Duodenal mucosa (tissue), 2 donors: ENCODE measurements around the gene CLEC18A.

Source experiments
- H3K27ac ChIP-seq: one replicate; pipeline ENCODE4 v1.7.0; 2013; ENCODE audit warnings: low read depth, low read length
- H3K27me3 ChIP-seq, 2 donors: one replicate each; pipeline ENCODE4 v1.7.0; 2013; ENCODE audit warnings: low read length in 2 of 2, control low read depth in 1 of 2; ENCODE audit not compliant: insufficient read depth in 2 of 2, control insufficient read depth in 1 of 2
- H3K36me3 ChIP-seq, 2 donors: one replicate each; pipeline ENCODE4 v1.7.0; 2013; ENCODE audit warnings: low read length in 2 of 2, control low read depth in 1 of 2; ENCODE audit not compliant: insufficient read depth in 2 of 2, control insufficient read depth in 1 of 2
- H3K4me1 ChIP-seq, 2 donors: one replicate each; pipeline ENCODE4 v1.7.0; 2013; ENCODE audit warnings: low read length in 2 of 2, control low read depth in 1 of 2; ENCODE audit not compliant: insufficient read depth in 2 of 2, control insufficient read depth in 1 of 2
- H3K4me3 ChIP-seq, 2 donors: one replicate each; pipeline ENCODE4 v1.7.0; 2013; ENCODE audit warnings: low read length in 2 of 2, low read depth in 1 of 2
- H3K9ac ChIP-seq, 2 donors: one replicate each; pipeline ENCODE4 v1.7.0; 2013; ENCODE audit warnings: low read length in 2 of 2, low read depth in 1 of 2
- H3K9me3 ChIP-seq, 2 donors: one replicate each; pipeline ENCODE4 v1.7.0; 2013; ENCODE audit warnings: low read length in 2 of 2, control low read depth in 1 of 2; ENCODE audit not compliant: control insufficient read depth in 1 of 2

The CLEC18A gene

GRCh38 chr16:69929480-69929879, 21.7 kb upstream of the CLEC18A start:
- Histone ChIP-seq H3K4me1 (no peaks in the 10 kb centered on the region), H3K27ac (no peak overlapping the region), H3K27me3 (no peaks in the 10 kb centered on the region), H3K9me3 (no peaks in the 10 kb centered on the region), H3K4me3 (no peak overlapping the region), H3K36me3 (peaks cover 34 to 69% of the 10 kb centered on the region in 2 donors), H3K9ac (no peak overlapping the region)

- peaks cover 37 to 75% of the 10 kb centered on the region in 2 donors for H3K36me3 ChIP-seq
Measured at GRCh38 chr16:69930117-69930776, 20.9 kb upstream of the CLEC18A start.

GRCh38 chr16:69931631-69932030, 19.5 kb upstream of the CLEC18A start:
- Histone ChIP-seq H3K36me3 (peaks cover 29 to 75% of the 10 kb centered on the region in 2 donors), H3K9me3 (no peaks in the 10 kb centered on the region), H3K27ac (no peak overlapping the region), H3K27me3 (no peaks in the 10 kb centered on the region), H3K4me3 (no peak overlapping the region), H3K4me1 (no peaks in the 10 kb centered on the region), H3K9ac (no peak overlapping the region)

More at GRCh38 chr16:69930117-69930776, 20.9 kb upstream of the CLEC18A start:
- H3K9ac ChIP-seq = no peak overlapping the region
- no peak overlapping the region for H3K4me3 ChIP-seq
- H3K9me3 ChIP-seq = no peaks in the 10 kb centered on the region
- no peak overlapping the region for H3K27ac ChIP-seq
- no peaks in the 10 kb centered on the region for H3K27me3 ChIP-seq
- no peaks in the 10 kb centered on the region for H3K4me1 ChIP-seq

- peaks cover 31 to 75% of the 10 kb centered on the region in 2 donors for H3K36me3 ChIP-seq
- no peak overlapping the region for H3K9ac ChIP-seq
- no peaks in the 10 kb centered on the region for H3K27me3 ChIP-seq
- H3K9me3 ChIP-seq = no peaks in the 10 kb centered on the region
- no peaks in the 10 kb centered on the region for H3K4me1 ChIP-seq
- H3K4me3 ChIP-seq = no peak overlapping the region
- no peak overlapping the region for H3K27ac ChIP-seq
Measured at GRCh38 chr16:69932228-69932627, 18.9 kb upstream of the CLEC18A start.

GRCh38 chr16:69932691-69933392, 18.3 kb upstream of the CLEC18A start:
- peaks cover 37 to 80% of the 10 kb centered on the region in 2 donors for H3K36me3 ChIP-seq
- no peaks in the 10 kb centered on the region for H3K27me3 ChIP-seq
- no peak overlapping the region for H3K4me3 ChIP-seq
- no peak overlapping the region for H3K27ac ChIP-seq
- no peak overlapping the region for H3K9ac ChIP-seq
- no peaks in the 10 kb centered on the region for H3K9me3 ChIP-seq
- H3K4me1 ChIP-seq = no peaks in the 10 kb centered on the region

GRCh38 chr16:69934044-69934443, 17.1 kb upstream of the CLEC18A start:
- Histone ChIP-seq H3K36me3 (peaks cover 39 to 89% of the 10 kb centered on the region in 2 donors), H3K4me1 (no peaks in the 10 kb centered on the region), H3K4me3 (no peak overlapping the region), H3K9me3 (no peaks in the 10 kb centered on the region), H3K27me3 (no peaks in the 10 kb centered on the region), H3K27ac (no peak overlapping the region), H3K9ac (no peak overlapping the region)

- no peak overlapping the region for H3K9ac ChIP-seq
- H3K9me3 ChIP-seq = no peaks in the 10 kb centered on the region
- no peaks in the 10 kb centered on the region for H3K27me3 ChIP-seq
- no peaks in the 10 kb centered on the region for H3K4me1 ChIP-seq
- H3K27ac ChIP-seq = no peak overlapping the region
- peaks cover 42 to 89% of the 10 kb centered on the region in 2 donors for H3K36me3 ChIP-seq
- no peak overlapping the region for H3K4me3 ChIP-seq
Measured at GRCh38 chr16:69934751-69935150, 16.4 kb upstream of the CLEC18A start.

GRCh38 chr16:69935278-69935711, 15.8 kb upstream of the CLEC18A start:
- H3K36me3 ChIP-seq = peaks cover 48 to 93% of the 10 kb centered on the region in 2 donors
- no peaks in the 10 kb centered on the region for H3K4me1 ChIP-seq
- H3K9ac ChIP-seq = no peak overlapping the region
- H3K4me3 ChIP-seq = no peak overlapping the region
- H3K9me3 ChIP-seq = no peaks in the 10 kb centered on the region
- H3K27ac ChIP-seq = no peak overlapping the region
- H3K27me3 ChIP-seq = no peaks in the 10 kb centered on the region

GRCh38 chr16:69935740-69936139, 15.4 kb upstream of the CLEC18A start:
- Histone ChIP-seq H3K4me3 (no peak overlapping the region), H3K36me3 (peaks cover 49 to 97% of the 10 kb centered on the region in 2 donors), H3K4me1 (no peaks in the 10 kb centered on the region), H3K9me3 (no peaks in the 10 kb centered on the region), H3K27ac (no peak overlapping the region), H3K9ac (no peak overlapping the region), H3K27me3 (no peaks in the 10 kb centered on the region)

GRCh38 chr16:69936252-69936651, 14.9 kb upstream of the CLEC18A start:
- H3K36me3 ChIP-seq = peaks cover 45 to 98% of the 10 kb centered on the region in 2 donors
- no peaks in the 10 kb centered on the region for H3K4me1 ChIP-seq
- H3K27ac ChIP-seq = no peak overlapping the region
- no peaks in the 10 kb centered on the region for H3K27me3 ChIP-seq
- H3K4me3 ChIP-seq = no peak overlapping the region
- no peak overlapping the region for H3K9ac ChIP-seq
- no peaks in the 10 kb centered on the region for H3K9me3 ChIP-seq
